Naive thymus-derived CD4-positive, alpha-beta T cell (primary cell): ENCODE measurements around the gene MYL4. TPM values are rescaled to one million over a fixed set of nuclear protein-coding genes. Genes with fewer than 3 reads are reported as not detected.

ENCODE experiments used
- ATAC-seq: fragments of 150-1000 bp; cut with Tn5 transposase; 2 replicates; pipeline ENCODE4 v1.10.0; 2021; ENCODE audit warnings: mild to moderate bottlenecking, moderate library complexity
- CTCF ChIA-PET: fragments of 350-600 bp; sonication (Branson Sonifier 250); formaldehyde crosslinking; loops from one replicate; lab custom pipeline; 2021; ENCODE audit warnings: antibody characterized with exemption; lab: Charles Lee
- POLR2A ChIA-PET: fragments of 350-600 bp; sonication (Branson Sonifier 250); formaldehyde crosslinking; loops from one replicate; lab custom pipeline; 2021; ENCODE audit warnings: antibody characterized with exemption, inconsistent platforms; lab: Charles Lee
- DNase-seq, 9 donors: peaks; one replicate each; pipeline versions ENCODE4 v3.0.0 to v3.0.0-alpha.2; 2020 to 2022; ENCODE audit warnings: mixed read lengths in 1 of 9
- H3K27ac ChIP-seq: one replicate; pipeline ENCODE4 v1.7.0; 2013; ENCODE audit warnings: mild to moderate bottlenecking, low read depth, low read length, moderate library complexity
- H3K27me3 ChIP-seq, 2 donors: one replicate each; pipeline ENCODE4 v1.7.0; 2013; ENCODE audit warnings: low read length in 2 of 2, mild to moderate bottlenecking in 2 of 2, moderate library complexity in 2 of 2; ENCODE audit not compliant: control insufficient read depth in 2 of 2, insufficient read depth in 2 of 2
- H3K36me3 ChIP-seq, 3 experiments: 1 replicate in 2 of 3; 2 replicates in 1 of 3; pipeline ENCODE4 v1.7.0; 2013; ENCODE audit warnings: low read length in 3 of 3, mild to moderate bottlenecking in 3 of 3, moderate library complexity in 1 of 3; ENCODE audit not compliant: insufficient read depth in 3 of 3, control insufficient read depth in 2 of 3
- H3K4me1 ChIP-seq, 2 donors: one replicate each; pipeline ENCODE4 v1.7.0; 2013; ENCODE audit warnings: low read length in 2 of 2, mild to moderate bottlenecking in 2 of 2, moderate library complexity in 1 of 2; ENCODE audit not compliant: control insufficient read depth in 2 of 2, insufficient read depth in 2 of 2
- H3K4me3 ChIP-seq: 2 replicates; pipeline ENCODE4 v1.7.0; 2013; ENCODE audit warnings: mild to moderate bottlenecking, low read length
- H3K9me3 ChIP-seq, 3 experiments: 1 replicate in 2 of 3; 2 replicates in 1 of 3; pipeline ENCODE4 v1.7.0; 2013; ENCODE audit warnings: low read length in 3 of 3; ENCODE audit not compliant: control insufficient read depth in 2 of 3
- H3K27ac Mint-ChIP-seq, 9 donors: one replicate each; pipeline ENCODE4 v1.8.0; 2020 to 2022; ENCODE audit warnings: mixed read lengths in 9 of 9, mild to moderate bottlenecking in 8 of 9, moderate library complexity in 5 of 9, inconsistent platforms in 2 of 9
- H3K27me3 Mint-ChIP-seq, 5 donors: one replicate each; pipeline ENCODE4 v1.8.0; 2021 to 2022; ENCODE audit warnings: mixed read lengths in 5 of 5, mild to moderate bottlenecking in 1 of 5
- H3K36me3 Mint-ChIP-seq, 5 donors: one replicate each; pipeline ENCODE4 v1.8.0; 2020 to 2022; ENCODE audit warnings: mixed read lengths in 5 of 5, mild to moderate bottlenecking in 3 of 5, inconsistent platforms in 1 of 5
- H3K4me1 Mint-ChIP-seq, 7 donors: one replicate each; pipeline ENCODE4 v1.8.0; 2020 to 2022; ENCODE audit warnings: mixed read lengths in 7 of 7, mild to moderate bottlenecking in 3 of 7, inconsistent platforms in 1 of 7
- H3K4me3 Mint-ChIP-seq, 10 donors: one replicate each; pipeline ENCODE4 v1.8.0; 2020 to 2022; ENCODE audit warnings: mild to moderate bottlenecking in 10 of 10, mixed read lengths in 10 of 10, moderate library complexity in 6 of 10, inconsistent platforms in 2 of 10
- H3K9me3 Mint-ChIP-seq, 11 donors: one replicate each; pipeline ENCODE4 v1.8.0; 2020 to 2022; ENCODE audit warnings: mixed read lengths in 11 of 11, mild to moderate bottlenecking in 4 of 11, inconsistent platforms in 1 of 11, moderate library complexity in 1 of 11
- intact Hi-C, 2 donors: fragments of 100-400 bp; cut with micrococcal nuclease; formaldehyde crosslinking; loops; one replicate each; pipeline ENCODE4 v1.15.1; 2023
- polyA plus RNA-seq, 2 donors: library from polyadenylated mRNA; unstranded; fragments of 300-500 nt; fragmentation: Illumina TruSeq; gene quantifications; one replicate each; pipeline ENCODE4 v1.2.3, GENCODE V29; 2021
- total RNA-seq, 6 experiments: library from RNA in 5 of 6; stranded (reverse) in 5 of 6; gene quantifications; 1 replicate in 5 of 6; 2 replicates in 1 of 6; pipeline ENCODE4 v1.2.3 and lab custom pipeline; 2021 to 2026

MYL4 gene
- total and polyA plus RNA-seq, 7 experiments from 2014 or later = not detected

GRCh38 chr17:47224966-47225365, 15.8 kb downstream of the MYL4 start:
- no peak for ATAC-seq
- Mint-ChIP-seq H3K27me3 (peaks cover 0 to 4% (median 0%) of the 10 kb centered on the region in 5 donors), H3K4me1 (peaks cover 11 to 25% (median 19%) of the 10 kb centered on the region in 7 donors), H3K27ac (no peak overlapping the region), H3K36me3 (peaks cover 0 to 6% (median 0%) of the 10 kb centered on the region in 5 donors), H3K4me3 (no peak overlapping the region), H3K9me3 (peaks cover 0 to 5% (median 0%) of the 10 kb centered on the region in 11 donors)
- no peak overlapping the region for H3K4me3 ChIP-seq
- POLR2A ChIA-PET = interaction anchor here (0.6 kb wide), 2 partner anchors 7 to 324 kb away, joined by 3 to 7 read pairs; no protein-coding TSS in a partner anchor
- intact Hi-C loops = loop anchor here (5.0 to 10.0 kb wide), 2 partner anchors 38 to 390 kb away; partner anchors contain the start of gene CDC27 (in 1 of the 2)
- no peaks in the 10 kb centered on the region for H3K27me3 ChIP-seq
- no peak overlapping the region for H3K27ac ChIP-seq
- no peaks in the 10 kb centered on the region for H3K36me3 ChIP-seq
- peaks cover 10 to 15% of the 10 kb centered on the region in 2 donors for H3K4me1 ChIP-seq
- no peak for DNase-seq
- H3K9me3 ChIP-seq = no peaks in the 10 kb centered on the region
- CTCF ChIA-PET = no interaction called here

DNA sequence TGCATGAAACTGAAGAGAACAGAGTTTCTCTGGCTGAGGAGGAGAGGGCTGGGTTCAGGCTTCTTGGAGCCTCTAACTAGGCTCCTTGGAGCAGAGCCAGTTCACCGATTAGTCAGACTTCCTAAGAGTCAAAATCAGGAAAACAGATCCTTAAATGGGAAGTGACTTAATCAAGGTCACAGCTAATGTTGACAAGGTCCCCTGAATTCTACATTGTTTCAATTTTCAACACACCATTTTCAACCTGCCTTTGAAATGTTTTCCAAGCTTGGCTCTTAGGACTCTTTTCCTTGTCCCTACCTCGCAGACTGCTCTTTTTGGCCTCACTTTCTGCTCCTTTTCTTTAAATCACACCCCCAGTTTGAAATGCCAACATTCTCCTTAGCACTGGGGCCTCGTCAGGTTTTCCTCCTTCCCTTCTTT, 16.3 kb downstream of the MYL4 start:
- peaks cover 9 to 25% (median 18%) of the 10 kb centered on the region in 7 donors for H3K4me1 Mint-ChIP-seq
- ChIA-PET CTCF (no interaction called here), POLR2A (interaction anchor here (0.6 kb wide), 2 partner anchors 8 to 383 kb away, joined by 3 read pairs; no protein-coding TSS in a partner anchor)
- no peak for DNase-seq
- H3K27me3 ChIP-seq = no peaks in the 10 kb centered on the region
- H3K36me3 ChIP-seq = no peaks in the 10 kb centered on the region
- peaks cover 0 to 6% (median 0%) of the 10 kb centered on the region in 5 donors for H3K36me3 Mint-ChIP-seq
- no peak for ATAC-seq
- no peaks in the 10 kb centered on the region for H3K9me3 ChIP-seq
- no peak overlapping the region for H3K27ac ChIP-seq
- no peak overlapping the region for H3K4me3 Mint-ChIP-seq
- H3K27ac Mint-ChIP-seq = no peak overlapping the region
- intact Hi-C loops = loop anchor here in 1 of 2 donors (10.0 kb wide), 1 partner anchor 389 kb away; no protein-coding TSS in a partner anchor
- H3K9me3 Mint-ChIP-seq = peaks cover 0 to 5% (median 0%) of the 10 kb centered on the region in 11 donors
- peaks cover 6 to 10% of the 10 kb centered on the region in 2 donors for H3K4me1 ChIP-seq
- H3K27me3 Mint-ChIP-seq = peaks cover 0 to 7% (median 4%) of the 10 kb centered on the region in 5 donors
- H3K4me3 ChIP-seq = no peak overlapping the region

DNA sequence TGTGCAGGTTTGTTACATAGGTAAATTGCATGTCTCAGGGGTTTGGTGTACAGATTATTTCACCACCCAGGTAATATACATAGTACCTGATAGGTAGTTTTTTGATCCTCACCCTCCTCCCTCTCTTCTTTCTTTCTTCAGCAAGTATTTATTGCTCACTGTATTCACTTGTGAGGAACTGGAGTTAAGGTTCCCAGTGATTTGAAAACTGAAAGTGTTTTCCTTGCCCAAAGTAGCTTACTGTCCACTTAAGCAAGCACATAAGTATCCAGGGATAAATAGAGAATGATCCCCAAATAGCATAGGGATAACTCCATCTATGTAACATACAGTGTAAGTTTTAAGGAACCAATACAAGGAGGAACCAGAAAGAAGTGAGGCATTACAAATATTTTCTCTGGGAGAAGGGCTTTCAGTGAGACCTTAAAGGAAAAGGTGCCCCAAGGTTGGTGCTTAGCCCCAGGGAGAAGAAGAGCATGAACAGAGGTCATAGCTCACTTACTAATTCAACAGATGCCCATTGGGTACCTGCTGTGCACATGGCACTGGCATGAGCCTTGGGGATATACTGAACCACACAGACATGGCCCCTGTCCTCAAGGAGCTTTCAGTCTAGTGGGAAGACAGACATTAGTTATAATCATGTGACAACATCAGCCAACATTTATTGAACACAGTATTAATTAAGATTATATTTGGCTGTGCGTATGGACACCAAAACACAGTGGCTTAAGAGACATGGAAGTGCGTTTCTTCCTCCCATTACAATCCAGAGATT, 17.0 kb downstream of the MYL4 start:
- POLR2A ChIA-PET = interaction anchor here (0.6 kb wide), 1 partner anchor 382 kb away, joined by 3 read pairs; no protein-coding TSS in a partner anchor
- Mint-ChIP-seq H3K27ac (no peak overlapping the region), H3K4me3 (no peak overlapping the region), H3K9me3 (peaks cover 0 to 5% (median 0%) of the 10 kb centered on the region in 11 donors), H3K4me1 (peaks cover 6 to 25% (median 16%) of the 10 kb centered on the region in 7 donors), H3K36me3 (peaks cover 0 to 6% (median 0%) of the 10 kb centered on the region in 5 donors), H3K27me3 (peaks cover 0 to 13% (median 9%) of the 10 kb centered on the region in 5 donors)
- H3K27me3 ChIP-seq = no peaks in the 10 kb centered on the region
- ATAC-seq = no peak
- intact Hi-C loops = loop anchor here in 1 of 2 donors (10.0 kb wide), 1 partner anchor 389 kb away; no protein-coding TSS in a partner anchor
- no peak overlapping the region for H3K4me3 ChIP-seq
- CTCF ChIA-PET = no interaction called here
- no peak overlapping the region for H3K27ac ChIP-seq
- no peak for DNase-seq
- H3K9me3 ChIP-seq = no peaks in the 10 kb centered on the region
- H3K4me1 ChIP-seq = peaks cover 0 to 4% of the 10 kb centered on the region in 2 donors
- no peaks in the 10 kb centered on the region for H3K36me3 ChIP-seq

- POLR2A ChIA-PET = no interaction called here
- intact Hi-C loops = loop anchor here (2.0 to 10.0 kb wide), 2 partner anchors 387 to 515 kb away; no protein-coding TSS in a partner anchor
- CTCF ChIA-PET = no interaction called here
These were observed 18.7 kb downstream of the MYL4 start for GRCh38 chr17:47227862-47228261.

GRCh38 chr17:47229535-47230443, 20.6 kb downstream of the MYL4 start:
- Mint-ChIP-seq H3K4me1 (peaks cover 6 to 17% (median 11%) of the 10 kb centered on the region in 7 donors), H3K9me3 (peaks cover 0 to 1% (median 0%) of the 10 kb centered on the region in 11 donors), H3K27me3 (peaks cover 0 to 15% (median 7%) of the 10 kb centered on the region in 5 donors), H3K4me3 (peak overlapping the region; percentile 50 to 75 (median 62)), H3K36me3 (no peaks in the 10 kb centered on the region), H3K27ac (peak overlapping the region in 1 of 9 donors; percentile 32)
- peaks cover 0 to 3% of the 10 kb centered on the region in 2 donors for H3K4me1 ChIP-seq
- peak overlapping the region; percentile 22 for H3K4me3 ChIP-seq
- DNase-seq (peak; percentile 33 to 67 (median 61)), ATAC-seq (peak; percentile 93)
- H3K36me3 ChIP-seq = no peaks in the 10 kb centered on the region
- no peak overlapping the region for H3K27ac ChIP-seq
- POLR2A ChIA-PET = interaction anchor here (0.6 kb wide), 2 partner anchors 63 to 247 kb away, joined by 3 read pairs; no protein-coding TSS in a partner anchor
- CTCF ChIA-PET = interaction anchor here (0.6 to 2.8 kb wide), 9 partner anchors 23 to 389 kb away, joined by 3 to 18 read pairs (median 4); no protein-coding TSS in a partner anchor
- intact Hi-C loops = loop anchor here (1.0 to 10.0 kb wide), 3 partner anchors 86 to 513 kb away; no protein-coding TSS in a partner anchor
- no peaks in the 10 kb centered on the region for H3K9me3 ChIP-seq
- no peaks in the 10 kb centered on the region for H3K27me3 ChIP-seq

More at GRCh38 chr17:47227862-47228261, 18.7 kb downstream of the MYL4 start:
- Mint-ChIP-seq H3K27ac (peak overlapping the region in 1 of 9 donors; percentile 70), H3K9me3 (peaks cover 0 to 5% (median 0%) of the 10 kb centered on the region in 11 donors), H3K4me3 (no peak overlapping the region), H3K4me1 (peaks cover 6 to 17% (median 11%) of the 10 kb centered on the region in 7 donors), H3K27me3 (peaks cover 0 to 15% (median 7%) of the 10 kb centered on the region in 5 donors), H3K36me3 (peaks cover 0 to 2% (median 0%) of the 10 kb centered on the region in 5 donors)
- no peak overlapping the region for H3K4me3 ChIP-seq
- no peaks in the 10 kb centered on the region for H3K27me3 ChIP-seq
- H3K4me1 ChIP-seq = peaks cover 0 to 3% of the 10 kb centered on the region in 2 donors
- no peak overlapping the region for H3K27ac ChIP-seq
- DNase-seq = no peak
- no peak for ATAC-seq
- H3K36me3 ChIP-seq = no peaks in the 10 kb centered on the region
- H3K9me3 ChIP-seq = no peaks in the 10 kb centered on the region
